ENCODE measurements around the gene ZC3H4.

ZC3H4 gene

DNA sequence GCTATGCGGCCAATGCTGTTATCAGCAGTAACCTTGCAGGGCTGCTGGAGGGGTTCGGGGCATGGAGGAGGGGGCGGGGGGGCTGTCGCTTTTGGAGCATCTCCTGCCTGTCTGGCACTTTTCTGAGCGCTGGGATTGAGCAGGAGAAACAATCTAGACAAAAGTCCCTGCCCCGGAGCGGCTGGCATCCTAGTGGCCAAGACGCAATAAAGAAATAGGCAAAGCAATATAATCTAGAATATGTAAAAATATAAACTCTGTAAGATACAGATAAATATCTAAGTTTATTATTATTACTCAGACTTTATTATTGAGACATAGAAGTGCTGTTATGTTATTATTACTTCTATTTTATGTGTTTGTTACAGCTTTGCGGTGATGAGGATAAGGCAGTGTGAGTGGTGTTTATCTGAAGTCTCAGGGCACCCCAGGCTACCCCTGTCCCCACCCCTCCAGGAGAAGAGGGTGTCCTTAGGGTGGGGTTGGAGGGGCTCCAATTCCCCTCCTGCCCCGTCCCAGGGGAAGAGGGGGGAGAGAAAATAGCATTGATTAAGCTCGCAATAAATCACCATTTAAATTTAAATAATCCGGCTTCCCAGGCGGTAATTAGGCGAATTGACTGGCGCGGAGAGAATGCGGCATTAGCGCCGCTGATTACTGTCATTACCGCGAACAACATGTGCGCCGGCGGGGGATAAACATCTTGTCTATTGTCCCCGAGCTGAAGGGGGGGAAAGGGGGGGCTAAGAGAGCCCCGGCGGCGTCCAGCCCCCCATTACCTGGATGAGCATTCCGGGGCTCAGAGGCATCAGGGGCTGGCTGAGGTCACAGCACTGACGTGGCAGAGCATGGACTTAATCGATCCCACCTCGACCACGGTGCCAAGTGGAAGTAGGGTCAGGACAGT lies 90.8 kb downstream of the ZC3H4 start:
- H3K27ac Mint-ChIP-seq = no peak overlapping the region

DNA sequence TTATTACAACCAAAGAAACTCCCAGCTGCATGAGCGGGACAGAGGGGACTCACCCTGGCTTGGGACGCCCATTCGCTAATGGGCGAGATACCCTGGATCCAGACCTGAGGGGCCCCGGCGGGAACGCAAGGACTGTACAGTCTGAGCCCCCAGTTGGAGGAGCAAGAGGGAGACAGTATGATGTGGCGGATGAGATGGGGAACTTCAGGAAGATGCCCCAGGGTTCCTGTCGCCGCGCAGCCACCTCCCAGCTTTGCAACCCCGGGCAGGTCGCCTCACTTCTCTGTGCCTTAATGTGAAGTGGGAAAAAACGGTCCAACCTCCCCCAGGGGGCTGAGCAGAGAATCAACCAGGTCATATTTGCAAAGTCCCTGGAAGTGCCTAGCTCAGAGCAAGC lies 91.4 kb downstream of the ZC3H4 start:
- Mint-ChIP-seq H3K27me3 (ENCODE audit: low read depth, poor library complexity) (peaks cover 98% of the 10 kb centered on the region), H3K36me3 (ENCODE audit: low read depth) (no peaks in the 10 kb centered on the region), H3K27ac (no peak overlapping the region), H3K4me3 (no peak overlapping the region), H3K9me3 (no peaks in the 10 kb centered on the region), H3K4me1 (peaks cover 5% of the 10 kb centered on the region)
- no peak for DNase-seq
- TF ChIP-seq, protein P1, sequence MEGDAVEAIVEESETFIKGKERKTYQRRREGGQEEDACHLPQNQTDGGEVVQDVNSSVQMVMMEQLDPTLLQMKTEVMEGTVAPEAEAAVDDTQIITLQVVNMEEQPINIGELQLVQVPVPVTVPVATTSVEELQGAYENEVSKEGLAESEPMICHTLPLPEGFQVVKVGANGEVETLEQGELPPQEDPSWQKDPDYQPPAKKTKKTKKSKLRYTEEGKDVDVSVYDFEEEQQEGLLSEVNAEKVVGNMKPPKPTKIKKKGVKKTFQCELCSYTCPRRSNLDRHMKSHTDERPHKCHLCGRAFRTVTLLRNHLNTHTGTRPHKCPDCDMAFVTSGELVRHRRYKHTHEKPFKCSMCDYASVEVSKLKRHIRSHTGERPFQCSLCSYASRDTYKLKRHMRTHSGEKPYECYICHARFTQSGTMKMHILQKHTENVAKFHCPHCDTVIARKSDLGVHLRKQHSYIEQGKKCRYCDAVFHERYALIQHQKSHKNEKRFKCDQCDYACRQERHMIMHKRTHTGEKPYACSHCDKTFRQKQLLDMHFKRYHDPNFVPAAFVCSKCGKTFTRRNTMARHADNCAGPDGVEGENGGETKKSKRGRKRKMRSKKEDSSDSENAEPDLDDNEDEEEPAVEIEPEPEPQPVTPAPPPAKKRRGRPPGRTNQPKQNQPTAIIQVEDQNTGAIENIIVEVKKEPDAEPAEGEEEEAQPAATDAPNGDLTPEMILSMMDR (IDR thresholded peaks at IDR 0.05) = no peak

More for the DNA sequence above, 90.8 kb downstream of the ZC3H4 start:
- TF ChIP-seq, protein P1 (IDR thresholded peaks at IDR 0.05) = no peak
- Mint-ChIP-seq H3K4me3 (no peak overlapping the region), H3K36me3 (ENCODE audit: low read depth) (no peaks in the 10 kb centered on the region), H3K9me3 (no peaks in the 10 kb centered on the region), H3K4me1 (peaks cover 9% of the 10 kb centered on the region), H3K27me3 (ENCODE audit: low read depth, poor library complexity) (peaks cover 98% of the 10 kb centered on the region)
- DNase-seq = no peak

DNA sequence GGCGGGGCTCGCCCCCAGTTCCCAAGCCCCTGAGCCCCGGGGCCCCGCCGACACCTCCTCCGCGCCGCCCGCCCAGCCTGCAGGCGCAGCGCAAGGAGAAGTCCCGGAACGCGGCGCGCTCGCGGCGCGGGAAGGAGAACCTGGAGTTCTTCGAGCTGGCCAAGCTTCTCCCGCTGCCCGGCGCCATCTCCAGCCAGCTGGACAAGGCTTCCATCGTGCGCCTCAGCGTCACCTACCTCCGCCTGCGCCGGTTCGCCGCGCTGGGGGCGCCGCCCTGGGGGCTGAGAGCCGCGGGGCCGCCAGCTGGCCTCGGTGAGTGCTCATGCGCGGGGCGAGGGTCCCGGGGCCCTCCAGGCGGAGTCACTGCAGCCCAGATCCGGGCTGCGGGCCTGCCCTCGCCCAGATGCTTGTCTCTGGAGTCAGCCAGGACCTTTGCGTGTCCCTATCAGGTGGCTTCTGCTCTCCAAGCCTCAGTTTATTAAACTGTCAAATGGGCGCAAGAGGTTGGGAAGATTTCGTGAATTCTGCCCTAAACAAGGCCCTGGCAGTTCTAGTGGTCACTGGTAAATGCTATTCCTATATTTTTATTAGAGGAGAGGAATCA lies 91.9 kb downstream of the ZC3H4 start:
- Mint-ChIP-seq H3K4me3 (peak overlapping the region; percentile 78), H3K27me3 (ENCODE audit: low read depth, poor library complexity) (peaks cover 98% of the 10 kb centered on the region), H3K27ac (no peak overlapping the region), H3K4me1 (peaks cover 5% of the 10 kb centered on the region), H3K36me3 (ENCODE audit: low read depth) (no peaks in the 10 kb centered on the region), H3K9me3 (no peaks in the 10 kb centered on the region)
- TF ChIP-seq, protein P1 (IDR thresholded peaks at IDR 0.05) = no peak
- DNase-seq = peak; percentile 55

DNA sequence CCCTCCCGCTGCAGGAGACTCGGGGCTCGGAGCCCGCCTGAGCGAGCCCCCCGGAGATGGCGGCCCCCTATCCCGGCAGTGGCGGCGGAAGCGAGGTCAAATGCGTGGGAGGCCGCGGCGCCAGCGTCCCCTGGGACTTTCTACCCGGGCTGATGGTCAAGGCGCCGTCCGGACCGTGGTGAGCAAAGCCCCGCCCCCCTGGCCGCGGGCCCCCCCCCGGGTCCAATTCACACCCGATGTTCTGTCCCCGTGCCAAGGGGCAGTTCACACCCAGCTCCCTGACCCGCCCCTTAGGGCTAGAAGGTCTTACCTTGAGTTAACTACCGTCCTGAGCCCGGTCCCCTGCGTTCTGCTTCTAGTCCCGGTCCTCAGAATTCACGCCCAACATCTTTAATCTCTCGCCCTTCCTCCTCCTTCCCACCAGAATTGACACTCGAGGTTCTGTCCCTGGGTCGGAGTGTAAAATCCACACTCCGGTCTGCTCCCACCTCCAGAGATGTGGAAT lies 92.5 kb downstream of the ZC3H4 start:
- peak overlapping the region; percentile 78 for H3K4me3 Mint-ChIP-seq

DNA sequence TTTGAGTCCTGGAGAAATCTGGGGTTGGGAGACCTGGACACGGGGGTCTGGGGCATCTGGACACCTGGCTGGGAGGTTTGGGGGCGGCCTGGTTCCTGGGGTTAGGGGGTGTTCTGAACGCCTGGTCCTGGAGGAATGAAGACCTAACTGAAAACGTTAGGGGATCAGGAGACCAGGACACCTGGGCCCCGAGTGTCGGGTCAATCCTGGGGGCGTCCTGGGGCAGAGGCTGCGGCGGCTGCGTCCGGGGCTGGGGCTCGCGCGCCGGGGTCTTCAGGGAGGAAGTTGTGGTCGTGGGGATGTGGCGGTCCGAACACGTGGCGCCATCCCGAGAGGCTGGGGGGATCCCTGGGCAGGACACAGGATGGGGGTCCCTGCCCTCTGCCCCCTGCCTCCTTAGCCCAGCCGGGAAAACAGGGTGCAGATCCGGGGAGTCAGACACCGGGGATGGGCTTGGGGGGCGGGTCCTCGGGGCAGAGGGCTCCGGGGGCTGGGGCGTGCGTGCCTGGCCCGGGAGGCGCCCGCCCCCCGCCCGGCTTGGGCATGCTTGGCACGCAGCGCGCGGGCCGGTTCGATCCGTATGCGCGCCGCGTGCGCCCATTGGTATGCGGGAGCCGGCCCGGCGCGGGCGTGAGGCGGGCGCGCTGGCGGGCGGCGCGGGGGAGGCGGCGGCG lies 93.3 kb downstream of the ZC3H4 start:
- Mint-ChIP-seq H3K27me3 (ENCODE audit: low read depth, poor library complexity) (peaks cover 90% of the 10 kb centered on the region), H3K4me1 (peaks cover 5% of the 10 kb centered on the region), H3K4me3 (peak overlapping the region; percentile 76), H3K27ac (no peak overlapping the region), H3K9me3 (no peaks in the 10 kb centered on the region), H3K36me3 (ENCODE audit: low read depth) (no peaks in the 10 kb centered on the region)
- DNase-seq = peak; percentile 49
- TF ChIP-seq, protein P1 (IDR thresholded peaks at IDR 0.05) = no peak

More for the DNA sequence above, 92.5 kb downstream of the ZC3H4 start:
- Mint-ChIP-seq H3K4me1 (peaks cover 5% of the 10 kb centered on the region), H3K27ac (no peak overlapping the region), H3K36me3 (ENCODE audit: low read depth) (no peaks in the 10 kb centered on the region), H3K27me3 (ENCODE audit: low read depth, poor library complexity) (peaks cover 93% of the 10 kb centered on the region), H3K9me3 (no peaks in the 10 kb centered on the region)
- DNase-seq = peak; percentile 48
- TF ChIP-seq, protein P1 (IDR thresholded peaks at IDR 0.05) = no peak
